HG03039 (cell line): ENCODE measurements around the gene GNL3L.
"Not testable (repeated sequence)": the region's sequence is repeated elsewhere in the genome, so short reads cannot be mapped to it uniquely, and the experiment has no call there.

ENCODE experiments used
- ATAC-seq: cut with Tn5 transposase; IDR thresholded peaks from one replicate; pipeline ENCODE4 v1.9.1; 2021; ENCODE audit warnings: mild to moderate bottlenecking, moderate library complexity; ENCODE audit not compliant: unreplicated experiment

The GNL3L gene

GRCh38 chrX:54529552-54530356 lies at the start of gene GNL3L:
GNL3L (plus strand) TSS chrX:54530219; CDS start chrX:54532567, 2,348 bp downstream.
- peak; percentile 76 for ATAC-seq

GRCh38 chrX:54482839-54483593 lies 47.0 kb upstream of the GNL3L start:
- ATAC-seq = no peak

GRCh38 chrX:54483946-54484345 lies 46.1 kb upstream of the GNL3L start:
- ATAC-seq = no peak

- no peak for ATAC-seq
Observed at GRCh38 chrX:54484666-54485065, 45.4 kb upstream of the GNL3L start.

GRCh38 chrX:54489819-54490218 lies 40.2 kb upstream of the GNL3L start:
- not testable (repeated sequence) for ATAC-seq

- ATAC-seq = no peak
Observed at GRCh38 chrX:54492340-54492739, 37.7 kb upstream of the GNL3L start.

GRCh38 chrX:54494166-54494988 lies 35.6 kb upstream of the GNL3L start:
- no peak for ATAC-seq

GRCh38 chrX:54494989-54495813 lies 34.8 kb upstream of the GNL3L start:
- no peak for ATAC-seq

GRCh38 chrX:54495814-54496516 lies 34.1 kb upstream of the GNL3L start, which contains the start of gene FGD1:
FGD1 (minus strand) TSS chrX:54496234; CDS start chrX:54495432, 802 bp downstream.
- no peak for ATAC-seq

GRCh38 chrX:54496517-54496852 lies 33.5 kb upstream of the GNL3L start:
- no peak for ATAC-seq

GRCh38 chrX:54496936-54497335 lies 33.1 kb upstream of the GNL3L start:
- ATAC-seq = no peak

GRCh38 chrX:54509400-54509799 lies 20.6 kb upstream of the GNL3L start:
- ATAC-seq = no peak

- no peak for ATAC-seq
Observed at GRCh38 chrX:54529151-54529550, 868 bp upstream of the GNL3L start.

GRCh38 chrX:54530357-54530900 lies 410 bp downstream of the GNL3L start:
- ATAC-seq = peak; percentile 9

- no peak for ATAC-seq
Observed at GRCh38 chrX:54534271-54534670, 4.3 kb downstream of the GNL3L start.

- no peak for ATAC-seq
Observed at GRCh38 chrX:54540289-54540688, 10.3 kb downstream of the GNL3L start.

- not testable (repeated sequence) for ATAC-seq
Observed at GRCh38 chrX:54542239-54542638, 12.2 kb downstream of the GNL3L start.

- ATAC-seq = no peak
Observed at GRCh38 chrX:54550821-54551220, 20.8 kb downstream of the GNL3L start.

GRCh38 chrX:54551801-54552200 lies 21.8 kb downstream of the GNL3L start:
- ATAC-seq = no peak
